ENCODE data around the gene TMCO4. TPM values are rescaled to one million over a fixed set of nuclear protein-coding genes. Genes with fewer than 3 reads are reported as not detected.

The TMCO4 gene
- polyA plus RNA-seq, 1 experiment = 22.0 TPM

DNA sequence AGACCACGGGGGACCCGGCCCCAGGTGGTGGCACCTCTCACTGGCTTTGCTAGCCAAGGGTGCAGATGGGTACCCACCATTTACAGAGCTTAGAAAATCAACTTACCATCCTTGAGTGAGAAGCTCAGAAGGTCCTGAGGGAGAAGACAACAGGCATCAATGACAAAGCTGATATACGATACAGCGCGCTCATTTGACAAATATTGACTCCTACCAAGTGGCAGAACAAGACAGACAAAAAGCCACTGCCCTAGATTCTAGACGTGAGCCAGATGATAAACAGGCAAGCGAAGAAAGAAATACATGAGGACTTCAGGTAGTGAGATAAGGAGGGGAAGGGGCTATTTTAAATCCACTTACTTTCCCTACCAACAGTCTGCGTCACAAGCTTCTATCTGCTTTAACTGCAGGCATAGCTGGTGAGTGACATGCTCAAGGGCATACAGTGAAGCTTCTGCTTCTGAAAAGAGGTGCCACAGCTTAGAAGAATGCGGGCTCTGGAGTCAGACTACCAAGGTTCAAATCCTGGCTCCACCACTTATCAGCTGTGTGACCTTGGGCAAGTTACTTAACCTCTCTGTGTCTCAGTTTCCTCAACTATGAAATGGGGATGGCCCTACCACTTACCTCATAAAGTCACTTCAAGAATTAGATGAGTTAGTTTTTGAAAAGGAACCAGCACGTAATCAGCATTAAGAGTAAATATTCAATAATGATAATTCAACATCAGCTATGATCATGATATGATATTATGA, 29.1 kb downstream of the TMCO4 start:
- Histone ChIP-seq H3K36me3 (ENCODE audit: control insufficient read depth, insufficient read depth, low read length) (peaks cover 5% of the 10 kb centered on the region; the same call in 1 of the 2 replicates), H3K27me3 (ENCODE audit: control insufficient read depth, insufficient read depth, low read length) (no peaks in the 10 kb centered on the region), H3K4me3 (ENCODE audit: low read depth, low read length) (no peak overlapping the region)
- TF ChIP-seq, protein P1, sequence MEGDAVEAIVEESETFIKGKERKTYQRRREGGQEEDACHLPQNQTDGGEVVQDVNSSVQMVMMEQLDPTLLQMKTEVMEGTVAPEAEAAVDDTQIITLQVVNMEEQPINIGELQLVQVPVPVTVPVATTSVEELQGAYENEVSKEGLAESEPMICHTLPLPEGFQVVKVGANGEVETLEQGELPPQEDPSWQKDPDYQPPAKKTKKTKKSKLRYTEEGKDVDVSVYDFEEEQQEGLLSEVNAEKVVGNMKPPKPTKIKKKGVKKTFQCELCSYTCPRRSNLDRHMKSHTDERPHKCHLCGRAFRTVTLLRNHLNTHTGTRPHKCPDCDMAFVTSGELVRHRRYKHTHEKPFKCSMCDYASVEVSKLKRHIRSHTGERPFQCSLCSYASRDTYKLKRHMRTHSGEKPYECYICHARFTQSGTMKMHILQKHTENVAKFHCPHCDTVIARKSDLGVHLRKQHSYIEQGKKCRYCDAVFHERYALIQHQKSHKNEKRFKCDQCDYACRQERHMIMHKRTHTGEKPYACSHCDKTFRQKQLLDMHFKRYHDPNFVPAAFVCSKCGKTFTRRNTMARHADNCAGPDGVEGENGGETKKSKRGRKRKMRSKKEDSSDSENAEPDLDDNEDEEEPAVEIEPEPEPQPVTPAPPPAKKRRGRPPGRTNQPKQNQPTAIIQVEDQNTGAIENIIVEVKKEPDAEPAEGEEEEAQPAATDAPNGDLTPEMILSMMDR (IDR thresholded peaks at IDR 0.05; ENCODE audit: insufficient read depth, low read depth, low read length) = no peak
- no peak for DNase-seq (ENCODE audit: low read depth)
- CTCF ChIA-PET = interaction anchor here (0.6 to 2.0 kb wide), 4 partner anchors 9 to 523 kb away, joined by 3 to 6 read pairs (median 4); no protein-coding TSS in a partner anchor
- POLR2A ChIA-PET = no interaction called here

DNA sequence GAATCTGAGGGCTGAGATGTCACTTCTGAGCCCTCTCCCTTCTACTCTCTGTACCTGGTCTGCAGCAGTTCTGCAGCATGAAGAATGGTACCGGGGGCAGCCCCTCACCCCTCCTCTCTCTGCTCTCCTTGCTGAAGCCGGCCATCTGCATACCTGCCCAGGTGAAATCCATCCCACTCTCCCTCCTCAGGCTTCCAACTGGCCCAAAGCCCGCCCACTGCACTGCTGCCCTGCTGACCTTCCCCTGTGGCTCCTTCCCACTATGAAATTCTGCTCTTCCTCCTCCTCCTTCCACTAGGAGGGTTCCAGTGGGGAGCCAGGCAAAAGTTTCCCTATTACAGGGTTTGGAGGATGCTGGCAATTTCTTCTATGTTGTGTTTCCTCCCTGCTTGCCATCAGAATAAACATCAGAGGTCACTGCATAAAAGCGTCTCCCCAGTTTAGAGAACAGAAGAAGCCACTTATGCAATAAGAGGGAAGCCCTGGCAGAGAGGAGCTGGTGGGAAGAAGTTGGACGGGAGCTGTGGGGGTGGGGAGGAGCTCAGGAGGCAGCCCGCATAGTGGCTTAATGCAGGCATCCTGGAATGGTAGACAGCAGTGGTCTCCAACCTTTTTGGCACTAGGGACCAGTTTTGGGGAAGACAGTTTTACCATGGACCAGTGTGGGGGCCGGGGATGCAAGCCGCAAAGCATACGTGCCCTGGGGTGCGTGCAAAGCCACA, 30.3 kb downstream of the TMCO4 start:
- H3K36me3 ChIP-seq (ENCODE audit: control insufficient read depth, insufficient read depth, low read length) = peaks cover 5% of the 10 kb centered on the region; the same call in 1 of the 2 replicates
- no peak overlapping the region for H3K4me3 ChIP-seq (ENCODE audit: low read depth, low read length)
- ChIA-PET CTCF (interaction anchor here (0.6 to 2.0 kb wide), 2 partner anchors 8 to 112 kb away, joined by 5 to 6 read pairs; no protein-coding TSS in a partner anchor), POLR2A (no interaction called here)
- DNase-seq (ENCODE audit: low read depth) = no peak
- TF ChIP-seq, protein P1 (IDR thresholded peaks at IDR 0.05; ENCODE audit: insufficient read depth, low read depth, low read length) = no peak
- H3K27me3 ChIP-seq (ENCODE audit: control insufficient read depth, insufficient read depth, low read length) = no peaks in the 10 kb centered on the region

DNA sequence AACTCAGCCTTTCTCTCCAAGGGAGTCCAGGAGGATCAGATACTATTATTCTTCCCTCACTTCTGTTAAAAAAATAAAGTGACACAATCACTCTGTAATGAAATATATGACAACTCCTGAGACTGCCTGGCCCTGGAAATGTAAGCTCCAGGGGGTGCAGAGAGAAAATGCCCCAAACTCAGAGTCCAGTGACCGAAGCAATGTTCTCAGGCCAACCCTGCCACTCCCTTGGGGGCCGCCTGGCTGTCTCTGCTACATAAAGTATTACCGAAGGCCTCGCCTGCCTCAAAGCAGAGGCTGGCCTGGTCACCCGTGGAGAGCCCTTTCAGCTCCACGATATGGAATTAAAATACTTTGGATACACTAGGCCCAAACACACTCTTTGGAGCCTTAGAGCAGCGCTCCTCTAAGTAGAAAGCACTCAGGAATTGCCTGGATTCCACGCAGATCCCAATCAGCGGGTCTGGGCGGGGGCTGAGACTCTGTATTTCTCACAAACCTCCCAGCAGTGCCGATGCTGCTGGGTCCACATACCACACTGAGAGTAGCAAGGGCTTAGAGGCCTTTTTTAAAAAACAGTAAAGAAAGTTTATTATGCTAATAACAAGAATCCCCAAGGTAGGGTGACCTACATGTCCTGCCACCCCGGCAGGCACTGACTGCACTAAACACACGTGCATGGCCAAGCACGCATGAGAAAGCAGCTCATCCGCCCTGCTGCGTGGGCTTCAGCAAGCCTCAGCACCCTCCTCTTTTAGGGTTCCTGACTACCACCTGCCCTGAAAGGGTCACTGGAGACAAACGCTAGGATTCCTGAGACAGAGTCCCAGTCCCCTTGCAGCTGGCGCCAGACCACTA, 31.1 kb downstream of the TMCO4 start:
- no peak for DNase-seq (ENCODE audit: low read depth)
- no peaks in the 10 kb centered on the region for H3K27me3 ChIP-seq (ENCODE audit: control insufficient read depth, insufficient read depth, low read length)
- ChIA-PET POLR2A (no interaction called here), CTCF (interaction anchor here (0.6 kb wide), 1 partner anchor 19 kb away, joined by 3 read pairs; no protein-coding TSS in a partner anchor)
- TF ChIP-seq, protein P1 (IDR thresholded peaks at IDR 0.05; ENCODE audit: insufficient read depth, low read depth, low read length) = no peak
- H3K36me3 ChIP-seq (ENCODE audit: control insufficient read depth, insufficient read depth, low read length) = peaks cover 3% of the 10 kb centered on the region; the same call in 1 of the 2 replicates
- H3K4me3 ChIP-seq (ENCODE audit: low read depth, low read length) = no peak overlapping the region

DNA sequence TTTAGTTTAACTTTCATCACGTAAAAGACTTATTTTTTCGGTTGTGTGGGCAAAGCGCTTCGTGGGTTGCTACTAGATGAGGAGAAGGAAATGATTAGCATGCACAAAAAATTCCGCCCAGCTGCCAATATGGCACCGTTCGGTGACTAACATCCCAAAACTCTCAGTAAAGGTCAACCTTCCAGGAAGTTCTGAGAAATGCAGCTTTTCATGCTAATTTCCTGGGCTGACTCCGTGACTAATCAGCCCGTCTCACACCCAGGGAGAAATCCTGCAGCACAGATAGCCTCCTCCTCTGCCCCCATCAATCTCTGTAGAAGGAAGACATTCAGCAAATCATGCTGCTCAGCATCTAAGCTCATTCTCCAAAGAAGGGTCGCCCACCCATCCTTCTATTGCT, 34.1 kb downstream of the TMCO4 start:
- TF ChIP-seq, protein P1 (IDR thresholded peaks at IDR 0.05; ENCODE audit: insufficient read depth, low read depth, low read length) = no peak
- Histone ChIP-seq H3K27me3 (ENCODE audit: control insufficient read depth, insufficient read depth, low read length) (no peaks in the 10 kb centered on the region), H3K4me3 (ENCODE audit: low read depth, low read length) (no peak overlapping the region), H3K36me3 (ENCODE audit: control insufficient read depth, insufficient read depth, low read length) (no peaks in the 10 kb centered on the region)
- ChIA-PET CTCF (interaction anchor here (0.6 to 1.6 kb wide), 5 partner anchors 10 to 117 kb away, joined by 3 to 5 read pairs (median 5); partner anchors contain the start of gene OTUD3), POLR2A (no interaction called here)
- DNase-seq (ENCODE audit: low read depth) = peak; percentile 76
